SK-N-MC (cell line): ENCODE measurements around the gene ARHGEF7.

Source experiments
- EZH2 ChIP-seq: fragments of 200-600 bp; sonication (generic); IDR thresholded peaks from one replicate; pipeline ENCODE4 v1.6.1; 2017; ENCODE audit warnings: antibody characterized with exemption
- FOXP2 ChIP-seq: optimal IDR thresholded peaks from 2 replicates; pipeline ENCODE3; 2011; ENCODE audit warnings: mild to moderate bottlenecking, moderate library complexity; ENCODE audit not compliant: insufficient read depth; ENCODE audit errors: extremely low read length, control extremely low read depth
- POLR2AphosphoS5 ChIP-seq: IDR thresholded peaks from 2 replicates; pipeline ENCODE4 v1.6.1; 2012; ENCODE audit warnings: mild to moderate bottlenecking, low read depth, low read length, borderline replicate concordance

- TF ChIP-seq EZH2 (no peak), POLR2AphosphoS5 (no peak), FOXP2 (no peak)
Observed at GRCh38 chr13:111090169-111090568, 24.9 kb upstream of the ARHGEF7 start.
